Skeletal muscle satellite cell (primary cell): ENCODE results near the gene OPN1LW.

Experiments used
- H3K27me3 ChIP-seq: 2 replicates; pipeline ENCODE4 v1.7.0; 2013; ENCODE audit warnings: low read length; ENCODE audit not compliant: control insufficient read depth, insufficient read depth
- H3K36me3 ChIP-seq: 2 replicates; pipeline ENCODE4 v1.7.0; 2013; ENCODE audit warnings: mild to moderate bottlenecking, control low read depth, low read length; ENCODE audit not compliant: insufficient read depth
- H3K4me1 ChIP-seq: 2 replicates; pipeline ENCODE4 v1.7.0; 2013; ENCODE audit warnings: low read length; ENCODE audit not compliant: control insufficient read depth, insufficient read depth
- H3K4me2 ChIP-seq: 2 replicates; pipeline ENCODE4 v1.7.0; 2013; ENCODE audit warnings: mild to moderate bottlenecking, low read length
- H3K4me3 ChIP-seq: 2 replicates; pipeline ENCODE4 v1.7.0; 2013; ENCODE audit warnings: low read length
- H3K9ac ChIP-seq: 2 replicates; pipeline ENCODE4 v1.7.0; 2013; ENCODE audit warnings: mild to moderate bottlenecking, low read depth, low read length, moderate library complexity
- H3K9me3 ChIP-seq: replicated peaks from 2 replicates; pipeline ENCODE4 v1.7.0; 2013; ENCODE audit warnings: mild to moderate bottlenecking, control low read depth, low read length

The OPN1LW gene

DNA sequence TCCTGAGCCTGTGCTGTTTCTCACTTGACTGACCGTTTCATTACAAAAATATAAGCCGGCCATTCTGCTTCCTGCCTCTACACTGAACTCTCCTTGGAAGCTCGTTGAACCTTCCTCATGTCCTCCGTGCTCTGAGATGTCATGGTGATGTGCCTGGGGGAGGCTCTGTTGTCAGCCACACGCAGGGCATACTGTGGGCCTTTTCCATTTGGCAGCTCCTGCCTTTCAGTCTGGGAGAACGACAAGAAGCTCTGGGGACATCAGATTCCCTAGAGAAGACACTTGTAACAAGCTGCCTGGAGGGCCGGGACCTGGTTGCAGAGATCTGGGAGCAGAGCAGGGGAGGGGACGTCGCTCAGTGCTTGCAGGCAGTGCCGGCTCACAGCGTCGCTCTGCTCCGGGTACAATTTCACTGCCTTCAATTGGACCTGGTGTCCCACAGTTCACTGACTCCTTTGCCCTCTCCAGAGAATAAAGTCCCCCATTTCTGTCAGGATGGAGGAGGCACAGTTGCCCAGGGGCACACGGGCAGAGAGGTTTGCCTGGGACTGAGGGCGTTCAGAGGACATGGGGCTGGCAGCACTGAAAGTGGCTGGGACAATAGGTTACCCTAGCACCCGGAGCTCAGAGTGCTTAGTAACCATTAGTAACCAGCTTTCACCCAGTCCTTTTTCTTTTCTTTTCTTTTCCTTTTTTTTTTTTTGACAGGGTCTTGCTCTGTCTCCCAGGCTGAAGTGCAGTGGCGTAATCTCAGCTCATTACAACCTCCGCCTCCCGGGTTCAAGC is 27.4 kb upstream of the OPN1LW start:
- no peaks in the 10 kb centered on the region for H3K4me1 ChIP-seq
- no peaks in the 10 kb centered on the region for H3K36me3 ChIP-seq
- no peak overlapping the region for H3K4me3 ChIP-seq
- H3K9ac ChIP-seq, result no peak overlapping the region
- H3K4me2 ChIP-seq, result no peak overlapping the region
- no peaks in the 10 kb centered on the region for H3K9me3 ChIP-seq
- peaks cover 33% of the 10 kb centered on the region for H3K27me3 ChIP-seq

- H3K27me3 ChIP-seq, result peaks cover 39% of the 10 kb centered on the region
- no peaks in the 10 kb centered on the region for H3K9me3 ChIP-seq
- no peaks in the 10 kb centered on the region for H3K36me3 ChIP-seq
- H3K4me2 ChIP-seq, result no peak overlapping the region
- H3K4me1 ChIP-seq, result no peaks in the 10 kb centered on the region
- no peak overlapping the region for H3K4me3 ChIP-seq
- no peak overlapping the region for H3K9ac ChIP-seq
Measured at GRCh38 chrX:154117566-154117965, 26.5 kb upstream of the OPN1LW start.

- Histone ChIP-seq H3K27me3 (peaks cover 20% of the 10 kb centered on the region), H3K9me3 (no peaks in the 10 kb centered on the region), H3K4me3 (no peak overlapping the region), H3K4me1 (no peaks in the 10 kb centered on the region), H3K36me3 (no peaks in the 10 kb centered on the region), H3K4me2 (no peak overlapping the region), H3K9ac (no peak overlapping the region)
Measured at GRCh38 chrX:154120567-154120966, 23.5 kb upstream of the OPN1LW start.

DNA sequence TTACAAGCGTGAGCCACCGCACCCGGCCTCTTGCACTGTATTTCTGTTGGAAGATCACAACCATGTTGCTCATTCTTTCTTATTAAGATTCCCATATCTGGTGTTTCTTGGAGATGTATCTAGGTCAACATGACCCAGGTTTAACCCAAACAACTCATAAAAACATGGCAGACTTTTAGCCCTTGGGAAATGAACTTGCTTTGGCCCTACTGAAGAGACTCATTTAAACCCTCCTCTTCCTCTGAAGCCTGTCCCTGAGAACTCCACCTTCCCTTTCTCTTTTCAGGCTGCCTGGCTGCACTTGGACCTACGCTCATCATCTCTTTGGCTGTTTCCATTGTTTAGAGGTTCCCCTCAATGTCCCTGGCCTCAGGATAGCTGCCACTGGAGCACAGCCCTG is 22.8 kb upstream of the OPN1LW start:
- Histone ChIP-seq H3K4me3 (no peak overlapping the region), H3K27me3 (peaks cover 14% of the 10 kb centered on the region), H3K4me2 (no peak overlapping the region), H3K9me3 (no peaks in the 10 kb centered on the region), H3K36me3 (no peaks in the 10 kb centered on the region), H3K9ac (no peak overlapping the region), H3K4me1 (no peaks in the 10 kb centered on the region)

DNA sequence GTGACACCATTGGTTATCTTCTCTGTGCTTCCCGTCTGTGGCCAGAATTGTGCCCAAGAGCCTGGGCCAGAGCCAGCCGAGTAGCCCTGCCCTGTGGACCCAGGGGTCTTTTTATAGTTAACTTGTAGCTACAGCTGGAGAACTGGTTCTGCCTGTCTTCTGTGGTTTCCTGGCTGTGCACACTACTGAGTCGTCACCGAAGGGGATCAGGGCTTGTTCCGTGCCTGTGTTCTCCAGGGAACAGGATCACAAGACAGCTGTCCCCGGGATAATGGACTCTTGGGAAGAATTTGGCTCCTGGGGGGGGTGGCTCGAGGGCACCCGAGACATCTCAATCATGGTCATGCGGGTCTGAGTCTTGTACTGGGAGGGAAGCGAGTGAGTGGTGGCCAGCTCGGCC is 22.1 kb upstream of the OPN1LW start:
- H3K4me2 ChIP-seq, result no peak overlapping the region
- H3K9me3 ChIP-seq, result no peaks in the 10 kb centered on the region
- no peaks in the 10 kb centered on the region for H3K36me3 ChIP-seq
- no peak overlapping the region for H3K4me3 ChIP-seq
- H3K27me3 ChIP-seq, result peaks cover 7% of the 10 kb centered on the region
- no peak overlapping the region for H3K9ac ChIP-seq
- H3K4me1 ChIP-seq, result no peaks in the 10 kb centered on the region

DNA sequence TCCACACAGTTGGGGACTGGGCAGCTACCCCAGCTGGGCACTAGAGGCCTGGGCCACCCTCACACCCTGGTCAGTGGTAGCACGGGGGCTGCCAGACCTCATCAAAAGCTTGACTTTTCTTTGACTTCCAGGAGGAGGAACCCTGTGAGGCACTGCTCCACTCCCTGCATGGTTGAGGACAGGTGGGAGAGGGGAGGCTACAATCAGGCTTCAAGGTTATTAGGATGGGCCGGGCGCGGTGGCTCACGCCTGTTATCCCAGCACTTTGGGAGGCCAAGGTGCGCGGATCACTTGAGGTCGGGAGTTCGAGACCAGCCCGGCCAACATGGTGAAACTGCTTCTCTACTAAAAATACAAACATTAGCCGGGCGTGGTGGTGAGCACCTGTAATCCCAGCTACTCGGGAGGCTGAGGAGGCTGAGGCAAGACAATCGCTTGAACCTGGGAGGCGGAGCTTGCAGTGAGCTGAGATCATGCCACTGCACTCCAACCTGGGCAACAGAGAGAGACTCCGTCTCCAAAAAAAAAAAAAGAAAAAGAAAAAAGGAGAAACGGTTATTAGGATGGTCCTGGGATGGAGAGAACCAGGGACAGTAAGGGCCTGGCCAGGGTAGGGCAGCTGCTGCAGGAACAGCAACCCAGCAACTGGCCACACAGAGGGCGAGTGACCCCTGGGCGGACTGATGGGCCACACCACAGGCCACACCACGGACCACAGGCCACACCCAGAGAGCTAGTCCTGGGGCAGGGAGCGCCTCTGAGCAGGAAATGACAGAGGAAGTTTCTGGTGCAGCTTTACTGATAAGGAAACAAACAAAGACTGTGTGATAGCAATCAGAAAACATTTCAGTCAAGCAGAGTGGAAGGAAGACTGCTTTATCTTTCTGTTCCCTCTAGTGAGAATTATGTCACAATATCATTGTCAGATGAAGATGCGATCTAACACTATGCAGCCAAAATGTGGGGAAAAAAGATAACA is 20.5 kb upstream of the OPN1LW start:
- Histone ChIP-seq H3K4me1 (no peaks in the 10 kb centered on the region), H3K4me3 (no peak overlapping the region), H3K27me3 (peaks cover 7% of the 10 kb centered on the region), H3K4me2 (no peak overlapping the region), H3K36me3 (no peaks in the 10 kb centered on the region), H3K9me3 (no peaks in the 10 kb centered on the region), H3K9ac (no peak overlapping the region)

- Histone ChIP-seq H3K4me1 (no peaks in the 10 kb centered on the region), H3K9me3 (no peaks in the 10 kb centered on the region), H3K4me2 (no peak overlapping the region), H3K36me3 (no peaks in the 10 kb centered on the region), H3K9ac (no peak overlapping the region), H3K27me3 (peaks cover 7% of the 10 kb centered on the region), H3K4me3 (no peak overlapping the region)
Measured at GRCh38 chrX:154125391-154126040, 18.5 kb upstream of the OPN1LW start.

- Histone ChIP-seq H3K27me3 (peaks cover 7% of the 10 kb centered on the region), H3K9ac (no peak overlapping the region), H3K4me1 (no peaks in the 10 kb centered on the region), H3K4me2 (no peak overlapping the region), H3K36me3 (no peaks in the 10 kb centered on the region), H3K4me3 (no peak overlapping the region), H3K9me3 (no peaks in the 10 kb centered on the region)
Measured at GRCh38 chrX:154126101-154126500, 17.9 kb upstream of the OPN1LW start.

- H3K4me1 ChIP-seq, result no peaks in the 10 kb centered on the region
- H3K4me3 ChIP-seq, result no peak overlapping the region
- no peaks in the 10 kb centered on the region for H3K9me3 ChIP-seq
- H3K4me2 ChIP-seq, result no peak overlapping the region
- H3K36me3 ChIP-seq, result no peaks in the 10 kb centered on the region
- H3K9ac ChIP-seq, result no peak overlapping the region
- peaks cover 6% of the 10 kb centered on the region for H3K27me3 ChIP-seq
Measured at GRCh38 chrX:154131955-154132354, 12.1 kb upstream of the OPN1LW start.

- Histone ChIP-seq H3K9ac (no peak overlapping the region), H3K4me1 (no peaks in the 10 kb centered on the region), H3K9me3 (no peaks in the 10 kb centered on the region), H3K36me3 (no peaks in the 10 kb centered on the region), H3K4me3 (no peak overlapping the region), H3K4me2 (no peak overlapping the region), H3K27me3 (peaks cover 6% of the 10 kb centered on the region)
Measured at GRCh38 chrX:154132366-154132765, 11.7 kb upstream of the OPN1LW start.

GRCh38 chrX:154135458-154136229 is 8.4 kb upstream of the OPN1LW start:
- no peak overlapping the region for H3K4me2 ChIP-seq
- H3K27me3 ChIP-seq, result peaks cover 16% of the 10 kb centered on the region
- H3K9ac ChIP-seq, result no peak overlapping the region
- no peaks in the 10 kb centered on the region for H3K4me1 ChIP-seq
- no peaks in the 10 kb centered on the region for H3K36me3 ChIP-seq
- H3K9me3 ChIP-seq, result no peaks in the 10 kb centered on the region
- H3K4me3 ChIP-seq, result no peak overlapping the region
